Uterus (tissue), 4 donors: ENCODE measurements around the gene SLC9B1. TPM values are rescaled to one million over a fixed set of nuclear protein-coding genes. Genes with fewer than 3 reads are reported as not detected.

Experiments used
- DNase-seq, 2 donors: peaks; one replicate each; pipeline ENCODE4 v3.0.0-alpha.2; 2019 to 2020
- H3K27ac ChIP-seq, 2 donors: fragments of 200-600 bp; sonication (generic); 1 replicate in 1 of 2; 2 replicates in 1 of 2; pipeline ENCODE4 v1.5.1; 2016 to 2018
- H3K27me3 ChIP-seq, 2 donors: fragments of 200-600 bp; sonication (generic); one replicate each; pipeline ENCODE4 v1.5.1; 2018 to 2019; ENCODE audit warnings: control low read depth in 1 of 2
- H3K36me3 ChIP-seq, 2 donors: fragments of 200-600 bp; sonication (generic); one replicate each; pipeline ENCODE4 v1.5.1; 2019; ENCODE audit warnings: control low read depth in 1 of 2
- H3K4me1 ChIP-seq, 2 donors: fragments of 200-600 bp; sonication (generic); one replicate each; pipeline ENCODE4 v1.5.1; 2018 to 2019; ENCODE audit warnings: control low read depth in 1 of 2
- H3K4me3 ChIP-seq, 2 donors: fragments of 200-600 bp; sonication (generic); 1 replicate in 1 of 2; 2 replicates in 1 of 2; pipeline ENCODE4 v1.5.1; 2018 to 2019; ENCODE audit warnings: mild to moderate bottlenecking in 1 of 2
- H3K9me3 ChIP-seq, 2 donors: fragments of 200-600 bp; sonication (generic); one replicate each; pipeline ENCODE4 v1.5.1; 2019; ENCODE audit warnings: control low read depth in 1 of 2
- POLR2A ChIP-seq, 2 donors: fragments of 450-650 bp; IDR thresholded peaks; one replicate each; pipeline ENCODE4 v1.6.1; 2016; ENCODE audit warnings: antibody characterized with exemption in 2 of 2, mild to moderate bottlenecking in 1 of 2, moderate library complexity in 1 of 2
- intact Hi-C: fragments of 100-400 bp; cut with DNase I; formaldehyde crosslinking; loops from one replicate; pipeline ENCODE4 v1.15.1; 2023; ENCODE audit warnings: low total_unique reads
- total RNA-seq, 4 donors: library from RNA; depleted of rRNA in 3 of 4; stranded (reverse); fragments of >200 nt in 3 of 4; gene quantifications; one replicate each; pipeline versions ENCODE4 v1.1.0 to v1.2.4, GENCODE V29; 2014 to 2023
- TF ChIP-seq, protein P1 (sequence below), 4 experiments: fragments of 200-600 bp in 2 of 4; fragments of 450-650 bp in 2 of 4; sonication (generic) in 2 of 4; IDR thresholded peaks; one replicate each; pipeline ENCODE4 v1.5.1; 2016 to 2019; ENCODE audit warnings: antibody characterized with exemption in 4 of 4, mild to moderate bottlenecking in 2 of 4, moderate library complexity in 1 of 4
- donor health status: DM: yes; HTN: yes; CAD: no.

Gene SLC9B1
- total RNA-seq, 4 donors from 2014 or later = 0.59 to 4.8 (median 2.5) TPM; not detected in 1

DNA sequence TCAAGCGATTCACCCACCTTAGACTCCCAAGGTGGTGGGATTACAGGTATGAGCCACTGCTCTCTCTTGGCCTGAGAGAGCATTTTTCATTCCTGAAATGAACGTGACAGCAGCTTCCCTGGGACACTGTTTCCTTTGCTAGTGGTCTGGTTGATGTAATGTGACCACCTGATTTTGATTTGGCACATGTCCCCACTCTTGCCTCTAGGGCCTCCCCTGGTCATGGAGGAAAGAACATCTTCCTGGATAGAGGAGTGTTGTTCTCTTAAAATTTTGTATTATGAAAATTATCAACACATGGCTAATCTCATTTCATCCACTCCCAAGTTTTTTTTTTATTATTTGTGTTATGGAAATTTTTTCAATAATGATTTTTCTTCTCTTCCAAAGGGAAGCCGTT is 33.3 kb upstream of the SLC9B1 start:
- no peaks in the 10 kb centered on the region for H3K36me3 ChIP-seq
- no peak for TF ChIP-seq POLR2A (IDR thresholded peaks at IDR 0.05)
- TF ChIP-seq, protein P1, sequence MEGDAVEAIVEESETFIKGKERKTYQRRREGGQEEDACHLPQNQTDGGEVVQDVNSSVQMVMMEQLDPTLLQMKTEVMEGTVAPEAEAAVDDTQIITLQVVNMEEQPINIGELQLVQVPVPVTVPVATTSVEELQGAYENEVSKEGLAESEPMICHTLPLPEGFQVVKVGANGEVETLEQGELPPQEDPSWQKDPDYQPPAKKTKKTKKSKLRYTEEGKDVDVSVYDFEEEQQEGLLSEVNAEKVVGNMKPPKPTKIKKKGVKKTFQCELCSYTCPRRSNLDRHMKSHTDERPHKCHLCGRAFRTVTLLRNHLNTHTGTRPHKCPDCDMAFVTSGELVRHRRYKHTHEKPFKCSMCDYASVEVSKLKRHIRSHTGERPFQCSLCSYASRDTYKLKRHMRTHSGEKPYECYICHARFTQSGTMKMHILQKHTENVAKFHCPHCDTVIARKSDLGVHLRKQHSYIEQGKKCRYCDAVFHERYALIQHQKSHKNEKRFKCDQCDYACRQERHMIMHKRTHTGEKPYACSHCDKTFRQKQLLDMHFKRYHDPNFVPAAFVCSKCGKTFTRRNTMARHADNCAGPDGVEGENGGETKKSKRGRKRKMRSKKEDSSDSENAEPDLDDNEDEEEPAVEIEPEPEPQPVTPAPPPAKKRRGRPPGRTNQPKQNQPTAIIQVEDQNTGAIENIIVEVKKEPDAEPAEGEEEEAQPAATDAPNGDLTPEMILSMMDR (IDR thresholded peaks at IDR 0.05) = no peak
- H3K27me3 ChIP-seq = no peaks in the 10 kb centered on the region
- no peak for DNase-seq
- H3K4me1 ChIP-seq = no peaks in the 10 kb centered on the region
- H3K4me3 ChIP-seq = no peak overlapping the region
- intact Hi-C loops = no loop called here
- no peak overlapping the region for H3K27ac ChIP-seq
- H3K9me3 ChIP-seq = no peaks in the 10 kb centered on the region

DNA sequence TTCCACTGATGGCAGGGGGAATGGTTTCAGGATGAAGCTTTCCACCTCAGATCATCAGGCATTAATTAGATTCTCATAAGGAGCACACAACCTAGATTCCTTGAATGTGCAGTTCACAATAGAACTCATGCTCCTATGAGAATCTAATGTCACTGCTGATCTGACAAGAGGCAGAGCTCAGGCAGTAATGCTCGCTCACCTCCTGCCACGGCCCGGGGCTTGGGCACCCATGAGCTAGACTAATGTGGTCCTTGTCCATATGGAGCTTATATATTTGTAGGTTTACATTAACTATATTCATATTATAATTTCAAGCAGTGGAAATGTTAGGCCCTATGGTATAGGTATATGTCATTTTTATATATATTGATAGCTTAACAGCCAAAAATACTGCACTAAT is 32.6 kb upstream of the SLC9B1 start:
- no peaks in the 10 kb centered on the region for H3K36me3 ChIP-seq
- no peaks in the 10 kb centered on the region for H3K4me1 ChIP-seq
- TF ChIP-seq, protein P1 (IDR thresholded peaks at IDR 0.05) = no peak
- TF ChIP-seq POLR2A (IDR thresholded peaks at IDR 0.05) = no peak
- H3K27ac ChIP-seq = no peak overlapping the region
- no peak for DNase-seq
- H3K27me3 ChIP-seq = no peaks in the 10 kb centered on the region
- H3K9me3 ChIP-seq = no peaks in the 10 kb centered on the region
- intact Hi-C loops = no loop called here
- no peak overlapping the region for H3K4me3 ChIP-seq

DNA sequence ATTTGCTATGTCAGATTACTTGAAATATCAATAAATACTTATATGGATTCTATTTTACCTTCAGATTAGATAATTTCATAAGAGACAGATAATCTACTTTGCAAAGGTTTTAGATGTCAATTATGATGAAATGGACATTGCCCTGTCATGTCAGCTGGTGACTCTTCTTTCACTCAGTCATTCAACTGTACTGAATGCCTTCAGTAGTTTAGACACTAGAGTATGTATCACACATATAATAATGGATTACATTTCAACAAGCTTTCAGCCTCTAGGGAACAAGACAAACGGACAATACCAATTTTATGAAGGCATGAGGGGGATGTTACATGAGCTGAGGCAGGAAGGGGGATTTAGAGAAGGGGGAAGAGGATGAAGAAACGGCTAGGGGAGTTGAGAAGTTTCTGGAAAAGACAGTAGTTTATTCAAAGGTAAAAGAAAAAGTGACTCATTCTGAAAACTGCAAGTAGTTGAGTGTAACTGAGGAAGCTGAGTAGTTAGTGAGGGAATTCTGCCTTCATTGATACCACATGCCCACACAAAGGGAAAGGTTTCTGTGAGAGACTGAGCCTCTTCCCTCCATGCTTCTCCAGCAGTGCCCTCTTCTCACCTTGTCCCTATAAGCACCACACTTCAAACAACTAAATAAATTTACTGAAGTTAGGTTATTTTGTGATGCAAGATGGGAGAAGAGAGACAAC is 31.4 kb upstream of the SLC9B1 start:
- no peaks in the 10 kb centered on the region for H3K27me3 ChIP-seq
- DNase-seq = no peak
- H3K27ac ChIP-seq = no peak overlapping the region
- no peak overlapping the region for H3K4me3 ChIP-seq
- H3K9me3 ChIP-seq = no peaks in the 10 kb centered on the region
- intact Hi-C loops = no loop called here
- TF ChIP-seq, protein P1 (IDR thresholded peaks at IDR 0.05) = no peak
- no peak for TF ChIP-seq POLR2A (IDR thresholded peaks at IDR 0.05)
- no peaks in the 10 kb centered on the region for H3K4me1 ChIP-seq
- no peaks in the 10 kb centered on the region for H3K36me3 ChIP-seq

DNA sequence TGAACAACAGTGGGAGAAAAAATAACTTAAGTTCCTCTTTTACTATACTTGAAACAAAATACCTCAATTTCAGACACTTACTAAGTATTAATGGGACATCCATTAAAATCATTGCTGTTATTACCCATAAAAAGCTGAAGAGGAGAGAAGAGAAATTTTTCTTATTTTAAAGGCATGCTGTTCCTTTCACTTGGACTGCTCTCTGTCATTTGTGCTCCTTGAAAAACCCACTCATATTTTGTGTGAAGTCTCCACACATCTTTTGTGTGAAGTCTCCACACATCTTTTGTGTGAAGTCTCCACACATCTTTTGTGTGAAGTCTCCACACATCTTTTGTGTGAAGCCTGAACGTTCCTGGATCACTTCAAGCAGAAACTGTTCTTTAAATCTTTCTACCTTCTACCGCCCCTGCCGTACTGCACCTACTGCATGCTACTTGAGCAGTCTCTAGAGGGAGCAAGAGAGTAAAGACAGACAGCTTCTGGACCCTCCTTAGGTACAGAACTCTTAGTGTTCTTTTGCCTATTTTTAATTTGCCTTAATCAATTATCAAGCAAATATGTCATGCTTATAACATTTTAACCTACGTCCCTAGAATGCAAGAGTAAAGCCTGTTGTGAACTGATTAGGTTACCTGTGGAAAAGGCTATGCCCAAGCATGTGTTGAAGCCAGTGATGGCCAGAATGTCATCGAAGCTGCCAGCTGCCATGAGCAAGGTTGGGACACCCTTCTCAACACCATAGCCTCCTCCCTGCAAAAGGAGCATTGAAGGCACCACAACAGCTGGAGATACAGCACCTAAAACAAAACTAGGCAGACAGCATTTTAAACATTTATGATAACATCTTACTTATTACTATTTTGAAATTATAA is 27.1 kb upstream of the SLC9B1 start:
- DNase-seq = no peak
- no peaks in the 10 kb centered on the region for H3K36me3 ChIP-seq

More for the DNA sequence above, 27.1 kb upstream of the SLC9B1 start:
- Histone ChIP-seq H3K27me3 (no peaks in the 10 kb centered on the region), H3K27ac (no peak overlapping the region), H3K9me3 (no peaks in the 10 kb centered on the region), H3K4me1 (no peaks in the 10 kb centered on the region), H3K4me3 (no peak overlapping the region)
- TF ChIP-seq, protein P1 (IDR thresholded peaks at IDR 0.05) = peak; percentile 30 to 58 (median 31)
- no peak for TF ChIP-seq POLR2A (IDR thresholded peaks at IDR 0.05)
- intact Hi-C loops = no loop called here
